ENCODE results near the gene ZNF546. TPM values are rescaled to one million over a fixed set of nuclear protein-coding genes. Genes with fewer than 3 reads are reported as not detected.

ZNF546 gene
- total RNA-seq, 1 experiment from 2014 or later: 1.1 TPM

- no peak for TF ChIP-seq USF1 (CRISPR knock-in tag; IDR thresholded peaks at IDR 0.05)
- TF ChIP-seq ETV6 (CRISPR knock-in tag; IDR thresholded peaks at IDR 0.05): no peak
- no peak for TF ChIP-seq SMAD4 (CRISPR knock-in tag; IDR thresholded peaks at IDR 0.05)
- no peak for TF ChIP-seq ATF6 (CRISPR knock-in tag; IDR thresholded peaks at IDR 0.05)
- no peak for TF ChIP-seq ATF3 (CRISPR knock-in tag; conservative IDR thresholded peaks at IDR 0.05)
- no peak for TF ChIP-seq ZMAT4 (CRISPR knock-in tag; IDR thresholded peaks at IDR 0.05)
- TF ChIP-seq FOXP1 (CRISPR knock-in tag; IDR thresholded peaks at IDR 0.05; ENCODE audit: borderline replicate concordance): no peak
Measured at GRCh38 chr19:40009674-40010073, 12.8 kb downstream of the ZNF546 start (continued).

GRCh38 chr19:40013991-40014390 is 17.1 kb downstream of the ZNF546 start:
- TF ChIP-seq PRRX2 (CRISPR knock-in tag; IDR thresholded peaks at IDR 0.05): no peak
- TF ChIP-seq MLX (CRISPR knock-in tag; IDR thresholded peaks at IDR 0.05): no peak
- TF ChIP-seq OVOL2 (CRISPR knock-in tag; IDR thresholded peaks at IDR 0.05; ENCODE audit: borderline replicate concordance): no peak
- TF ChIP-seq ETV6 (CRISPR knock-in tag; IDR thresholded peaks at IDR 0.05): no peak
- no peak for TF ChIP-seq SMAD3 (CRISPR knock-in tag; IDR thresholded peaks at IDR 0.05; ENCODE audit: borderline replicate concordance)
- no peak for TF ChIP-seq ESRRA (CRISPR knock-in tag; IDR thresholded peaks at IDR 0.05; ENCODE audit: borderline replicate concordance)
- no peak for TF ChIP-seq ZNF416 (CRISPR knock-in tag; IDR thresholded peaks at IDR 0.05)
- TF ChIP-seq NFE2L1 (CRISPR knock-in tag; IDR thresholded peaks at IDR 0.05): no peak
- no peak for TF ChIP-seq ZNF396 (CRISPR knock-in tag; IDR thresholded peaks at IDR 0.05; ENCODE audit: borderline replicate concordance)
- no peak for TF ChIP-seq AFF4 (CRISPR knock-in tag; IDR thresholded peaks at IDR 0.05; ENCODE audit: borderline replicate concordance)
- TF ChIP-seq E2F4 (CRISPR knock-in tag; IDR thresholded peaks at IDR 0.05; ENCODE audit: borderline replicate concordance, low read depth): no peak
- TF ChIP-seq STAT6 (CRISPR knock-in tag; conservative IDR thresholded peaks at IDR 0.05; ENCODE audit: low read depth): no peak
- TF ChIP-seq ERG (CRISPR knock-in tag; IDR thresholded peaks at IDR 0.05): no peak
- CTCF ChIA-PET: no interaction called here
- ATAC-seq (no peak), DNase-seq (ENCODE audit: low spot score) (no peak)
- Mint-ChIP-seq H3K4me3 (no peak overlapping the region), H3K9me3 (peaks cover 73% of the 10 kb centered on the region), H3K4me1 (no peaks in the 10 kb centered on the region), H3K27me3 (ENCODE audit: low read depth) (peaks cover 8% of the 10 kb centered on the region; the same call in 1 of the 2 replicates), H3K36me3 (peaks cover 67% of the 10 kb centered on the region), H3K27ac (no peak overlapping the region)
- POLR2A ChIA-PET: no interaction called here

Measured in WTC11 (cell line).